Dedifferentiated amniotic fluid mesenchymal stem cell (primary cell): Measurements from ENCODE around the gene SLU7.

Experiments used
- DNase-seq: peaks from one replicate; pipeline ENCODE4 v3.0.0-alpha.2; 2016; ENCODE audit errors: extremely low spot score

SLU7 gene

DNA sequence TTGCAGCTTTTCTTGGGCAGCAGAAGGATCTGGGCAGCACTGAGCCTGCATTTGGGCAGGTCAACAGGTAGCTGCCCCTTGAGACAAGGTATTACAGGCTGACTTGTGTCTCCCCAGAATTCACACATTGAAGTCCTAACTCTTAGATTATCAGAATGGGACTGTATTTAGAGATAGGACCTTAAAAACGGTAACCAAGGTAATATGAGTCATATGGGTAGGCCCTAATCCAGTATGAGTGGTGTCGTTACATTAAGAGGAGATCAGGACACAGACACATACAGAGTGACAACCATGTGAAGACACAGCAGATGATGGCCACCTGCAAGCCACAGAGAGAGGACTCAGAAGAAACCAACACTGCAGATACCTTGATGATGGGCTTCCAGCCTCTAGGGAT is 51.6 kb downstream of the SLU7 start:
- DNase-seq, result no peak

- no peak for DNase-seq
Measured at GRCh38 chr5:160366230-160366629, 52.7 kb downstream of the SLU7 start.

- no peak for DNase-seq
Measured at GRCh38 chr5:160363660-160364395, 55.1 kb downstream of the SLU7 start.

GRCh38 chr5:160363211-160363610 is 55.7 kb downstream of the SLU7 start:
- peak; percentile 24 for DNase-seq

- DNase-seq, result no peak
Measured at GRCh38 chr5:160361624-160362228, 57.2 kb downstream of the SLU7 start.

DNA sequence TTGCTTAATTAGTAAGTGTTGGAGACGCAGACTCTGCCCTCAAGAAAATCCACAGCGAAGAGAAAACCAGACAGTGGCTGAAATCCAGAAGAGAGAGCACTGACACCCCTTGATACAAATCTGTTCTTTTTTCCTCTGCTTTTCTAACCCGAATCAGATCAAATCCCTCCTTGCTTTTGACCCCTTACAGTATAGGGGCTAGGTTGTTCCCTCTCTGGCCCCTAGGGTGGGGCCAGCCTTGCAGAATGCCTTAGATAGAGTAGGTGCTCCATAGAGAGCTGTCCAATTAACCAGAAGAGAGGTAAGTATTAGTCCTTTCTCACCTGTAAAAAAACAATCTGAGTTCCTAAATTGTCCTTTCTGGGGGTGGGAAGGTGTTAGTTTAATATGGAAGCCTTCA is 58.6 kb downstream of the SLU7 start:
- no peak for DNase-seq

DNA sequence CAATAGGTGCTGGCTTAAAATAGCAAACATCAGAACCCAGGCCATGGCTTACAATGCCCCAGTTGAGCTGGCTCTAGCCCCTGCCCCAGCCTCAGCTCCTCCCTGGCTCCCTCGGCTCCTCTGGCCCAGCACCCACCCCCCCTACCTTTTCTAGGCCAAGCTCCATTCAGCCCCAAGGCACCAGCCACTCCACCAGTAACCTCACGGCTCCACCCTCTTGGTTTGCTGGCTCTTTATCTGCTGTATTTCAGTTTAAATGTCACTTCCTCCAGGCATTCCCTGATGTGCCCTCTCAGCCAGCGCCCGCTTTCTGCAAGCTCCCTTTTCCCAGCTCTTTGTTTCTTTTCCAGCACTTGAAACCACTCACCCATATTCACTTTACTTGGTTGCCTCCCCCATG is 59.1 kb downstream of the SLU7 start:
- no peak for DNase-seq

DNA sequence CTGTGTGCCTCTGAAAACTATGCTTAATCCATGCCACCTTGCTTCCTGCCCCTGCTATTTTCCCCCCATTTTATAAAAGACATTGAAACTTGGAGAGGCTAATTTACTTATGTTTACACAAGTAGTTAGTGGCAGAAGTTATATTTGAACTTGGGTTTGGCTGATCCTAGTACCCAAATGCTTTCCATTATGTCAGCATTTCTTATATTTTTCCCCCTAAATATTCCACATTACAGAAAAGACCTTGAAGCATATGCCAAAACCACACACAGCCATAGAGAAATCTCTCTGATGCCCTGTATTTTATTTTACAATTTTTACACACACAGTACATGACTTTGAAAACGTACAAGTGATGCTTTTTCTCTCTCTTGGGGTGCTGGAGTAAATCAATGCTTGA is 59.6 kb downstream of the SLU7 start:
- no peak for DNase-seq

GRCh38 chr5:160357861-160358411 is 60.9 kb downstream of the SLU7 start:
- no peak for DNase-seq

GRCh38 chr5:160357394-160357793 is 61.5 kb downstream of the SLU7 start:
- DNase-seq, result no peak

DNA sequence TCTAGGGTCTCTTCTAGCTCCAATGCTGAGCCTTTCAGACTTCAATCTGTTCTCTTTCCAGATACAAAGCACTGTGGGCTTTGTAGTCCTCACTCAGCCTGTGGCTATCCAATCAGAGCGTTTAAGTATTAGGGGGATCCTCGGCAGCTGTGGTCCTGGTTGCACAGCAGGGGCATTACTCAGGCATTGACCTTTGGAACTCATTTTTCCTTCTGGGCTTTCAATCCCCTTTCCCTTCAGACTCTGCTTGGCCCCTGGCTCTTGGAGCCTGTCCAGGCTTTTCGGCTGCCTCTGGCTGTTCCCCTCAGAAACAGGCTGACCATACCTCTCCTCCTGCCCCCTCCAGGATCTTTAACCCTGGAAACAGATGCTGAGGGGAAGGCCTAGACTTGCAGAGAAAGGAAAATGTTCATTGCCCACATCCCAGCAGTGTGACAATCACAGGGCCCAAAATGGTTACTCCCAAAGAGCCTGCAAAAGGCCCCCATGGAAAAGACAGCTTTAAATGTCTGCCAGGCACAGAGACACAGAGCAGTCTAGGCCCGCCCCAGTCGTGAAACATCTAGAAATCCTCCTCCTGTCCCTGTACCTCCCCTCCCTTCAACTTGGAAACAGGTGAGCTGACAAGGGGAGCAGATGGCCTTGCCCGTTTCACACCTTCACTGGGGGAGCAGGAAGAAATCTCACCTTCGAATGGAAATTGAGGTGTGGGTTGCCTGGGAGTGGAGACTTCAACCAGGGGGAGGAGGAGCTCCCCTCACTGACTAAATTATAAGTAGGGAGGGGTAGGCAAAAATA is 62.1 kb downstream of the SLU7 start:
- no peak for DNase-seq

DNA sequence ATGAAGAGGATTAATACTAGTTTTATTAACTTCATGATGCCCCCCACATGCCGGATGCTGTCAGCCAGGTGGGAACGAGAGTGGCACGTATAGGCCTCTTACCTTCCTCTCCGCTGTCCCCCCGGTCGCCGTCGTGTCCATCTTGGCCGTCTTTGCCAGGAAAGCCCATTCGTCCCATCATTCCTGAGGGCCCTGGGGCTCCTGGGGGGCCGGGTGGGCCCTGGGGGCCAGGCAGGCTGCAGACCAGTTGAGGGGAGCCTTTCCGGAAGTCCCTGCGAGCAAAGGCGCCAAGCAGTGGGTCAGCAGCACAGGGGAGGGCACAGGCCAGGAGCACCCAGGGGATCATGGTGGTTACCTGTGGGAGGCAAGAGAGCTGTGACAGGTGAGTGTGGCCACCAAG is 64.2 kb downstream of the SLU7 start:
- no peak for DNase-seq

DNA sequence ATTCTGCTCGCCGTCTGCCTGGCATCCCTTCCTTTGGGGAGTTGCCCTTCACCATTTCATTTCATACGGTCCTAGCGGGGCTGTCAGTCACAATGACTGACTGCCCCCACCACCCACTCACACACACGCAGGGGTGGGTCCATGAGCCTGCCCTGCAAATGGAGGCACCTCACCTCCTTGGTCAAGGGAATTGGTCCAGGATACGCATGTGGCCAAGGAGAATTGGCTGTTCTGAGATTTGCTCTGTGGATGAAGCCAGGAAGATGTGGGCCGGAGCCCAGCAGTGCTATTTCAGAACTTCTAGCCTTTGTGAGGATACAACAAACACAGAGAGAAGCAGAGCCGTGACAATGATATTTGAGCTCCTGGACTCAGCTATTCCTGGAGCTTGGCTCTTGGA is 65.5 kb downstream of the SLU7 start:
- no peak for DNase-seq

DNA sequence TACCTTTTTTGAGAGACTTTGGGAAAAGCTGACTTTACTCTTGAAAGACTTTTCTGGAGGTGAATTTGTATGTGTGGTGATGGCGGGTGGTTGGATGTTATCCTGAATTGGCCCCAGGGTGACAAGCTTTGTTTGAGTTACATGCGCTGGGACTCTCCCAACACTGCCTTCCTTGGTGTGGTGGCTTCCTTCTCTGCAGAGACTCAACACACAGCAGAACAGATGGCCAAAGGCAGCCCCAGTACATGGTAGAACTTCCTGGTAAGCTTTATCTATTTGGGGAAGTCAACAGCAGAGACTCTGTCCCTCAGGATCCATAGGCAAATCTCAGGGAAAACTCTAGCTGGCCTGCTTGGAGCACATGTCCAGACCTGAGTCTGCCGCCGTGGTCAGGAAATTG is 66.6 kb downstream of the SLU7 start:
- DNase-seq, result no peak
